Measurements from ENCODE around the gene GEN1. TPM values are rescaled to one million over a fixed set of nuclear protein-coding genes. Genes with fewer than 3 reads are reported as not detected.

The GEN1 gene
- total and polyA plus RNA-seq, 10 of the 15 experiments (the other 5 are each of a cell fraction or from before 2014, with no cell fraction given) = 6.0 to 49.6 (median 36.0) TPM

DNA sequence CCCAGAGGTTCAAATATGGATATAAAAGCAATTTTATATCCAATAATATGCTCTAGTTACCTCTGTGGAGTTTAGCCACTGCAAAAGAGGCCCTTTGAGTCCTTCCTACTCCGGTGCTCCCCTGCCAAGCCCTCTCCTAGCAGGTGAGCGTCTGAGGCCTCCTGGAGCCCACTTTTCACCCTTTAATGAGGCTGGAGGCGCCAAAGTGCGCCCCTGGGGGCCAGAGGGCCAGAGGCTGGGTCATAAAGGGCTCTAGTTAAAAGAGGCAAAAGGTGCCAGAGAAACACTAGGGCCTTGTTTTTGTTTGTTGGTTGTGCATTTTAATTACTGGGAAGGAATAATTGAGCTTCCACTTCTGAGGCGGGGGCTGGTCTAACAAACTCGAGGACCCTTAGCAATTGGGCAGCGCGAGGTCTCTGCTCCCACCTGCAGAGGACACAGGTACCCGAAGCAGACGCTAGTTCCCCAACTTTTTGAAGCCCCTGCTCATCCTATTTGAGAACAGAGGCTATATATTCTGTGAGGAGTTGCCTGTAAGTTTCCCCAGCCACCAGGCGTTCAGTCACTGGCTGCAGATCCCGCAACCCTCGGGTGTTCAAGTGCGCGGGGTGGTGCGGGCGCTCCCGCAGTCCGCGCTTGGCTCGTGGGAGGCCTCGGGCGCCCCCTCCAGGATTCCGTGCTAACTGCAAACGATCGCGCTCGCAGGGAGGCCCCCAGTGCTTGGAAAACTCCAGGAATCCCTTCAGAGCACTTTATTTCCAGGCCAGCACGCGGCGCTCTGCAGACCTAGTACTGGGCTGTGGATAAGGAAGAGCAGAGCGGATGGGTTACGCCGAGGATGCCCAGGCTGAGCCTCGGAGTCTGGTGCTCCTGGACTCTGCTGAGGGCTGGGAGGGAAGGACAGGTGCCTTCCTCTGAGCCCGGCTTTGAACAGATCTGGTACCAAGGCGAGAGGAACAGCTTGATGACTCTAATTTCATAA is 76.4 kb downstream of the GEN1 start (continued):
- TF ChIP-seq TCF3 (IDR thresholded peaks at IDR 0.05; ENCODE audit: borderline replicate concordance, insufficient read depth, low read depth, low read length) (no peak), EED (IDR thresholded peaks at IDR 0.05; ENCODE audit: low read depth) (0 out of 2 replicates have a peak, but pooled peaks have one; percentile 37), YY1 (IDR thresholded peaks at IDR 0.05; ENCODE audit: low read depth, low read length) (peak; percentile 64)
- TF ChIP-seq, protein P1, sequence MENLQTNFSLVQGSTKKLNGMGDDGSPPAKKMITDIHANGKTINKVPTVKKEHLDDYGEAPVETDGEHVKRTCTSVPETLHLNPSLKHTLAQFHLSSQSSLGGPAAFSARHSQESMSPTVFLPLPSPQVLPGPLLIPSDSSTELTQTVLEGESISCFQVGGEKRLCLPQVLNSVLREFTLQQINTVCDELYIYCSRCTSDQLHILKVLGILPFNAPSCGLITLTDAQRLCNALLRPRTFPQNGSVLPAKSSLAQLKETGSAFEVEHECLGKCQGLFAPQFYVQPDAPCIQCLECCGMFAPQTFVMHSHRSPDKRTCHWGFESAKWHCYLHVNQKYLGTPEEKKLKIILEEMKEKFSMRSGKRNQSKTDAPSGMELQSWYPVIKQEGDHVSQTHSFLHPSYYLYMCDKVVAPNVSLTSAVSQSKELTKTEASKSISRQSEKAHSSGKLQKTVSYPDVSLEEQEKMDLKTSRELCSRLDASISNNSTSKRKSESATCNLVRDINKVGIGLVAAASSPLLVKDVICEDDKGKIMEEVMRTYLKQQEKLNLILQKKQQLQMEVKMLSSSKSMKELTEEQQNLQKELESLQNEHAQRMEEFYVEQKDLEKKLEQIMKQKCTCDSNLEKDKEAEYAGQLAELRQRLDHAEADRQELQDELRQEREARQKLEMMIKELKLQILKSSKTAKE (IDR thresholded peaks at IDR 0.05; ENCODE audit: low read depth, poor library complexity, severe bottlenecking) = no peak

DNA sequence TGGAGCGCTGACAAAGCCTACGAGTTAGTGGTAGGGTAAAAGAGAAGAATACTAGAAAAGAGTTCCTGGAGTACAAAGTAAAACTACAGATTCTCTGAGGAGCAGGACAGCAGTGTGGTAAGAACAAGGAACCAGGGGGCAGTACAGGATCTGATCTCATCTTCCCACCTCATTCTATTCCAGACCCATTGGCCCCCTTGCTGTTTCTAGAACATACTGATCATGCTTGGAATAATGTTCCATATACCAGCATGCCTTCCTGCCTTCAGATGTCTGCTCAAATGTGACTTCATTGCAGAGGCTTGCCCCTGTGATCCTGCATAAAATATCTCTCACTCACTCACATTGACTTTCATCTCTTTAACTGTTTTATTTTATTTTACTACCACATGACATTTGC is 81.6 kb downstream of the GEN1 start:
- Histone ChIP-seq H3K4me3 (no peak overlapping the region), H3K79me2 (ENCODE audit: control insufficient read depth, insufficient read depth, low read length) (no peaks in the 10 kb centered on the region), H4K20me1 (ENCODE audit: control insufficient read depth, insufficient read depth) (no peaks in the 10 kb centered on the region), H3K27ac (ENCODE audit: control insufficient read depth, insufficient read depth) (no peak overlapping the region), H2AFZ (ENCODE audit: control insufficient read depth, low read depth, low read length) (no peak overlapping the region), H3K36me3 (ENCODE audit: control insufficient read depth in 2 of 2, insufficient read depth in 2 of 2, low read length in 1 of 2) (no peaks in the 10 kb centered on the region), H3K27me3 (replicated peaks in 1 of 2; ENCODE audit: control insufficient read depth in 2 of 2, insufficient read depth in 2 of 2, low read length in 1 of 2) (no peaks in the 10 kb centered on the region), H3K9ac (ENCODE audit: control insufficient read depth, insufficient read depth, low read length) (no peak overlapping the region), H3K9me3 (replicated peaks; ENCODE audit: control insufficient read depth, insufficient read depth, low read length) (no peaks in the 10 kb centered on the region), H3K4me2 (ENCODE audit: control insufficient read depth, insufficient read depth) (no peak overlapping the region), H3K4me1 (ENCODE audit: control insufficient read depth, insufficient read depth, low read length) (no peaks in the 10 kb centered on the region)
- no peak for ATAC-seq
- SMC1A ChIA-PET (ENCODE audit: uncharacterized antibody, unreplicated experiment) = interaction anchor here (1.1 kb wide), 1 partner anchor 115 kb away, joined by 5 read pairs; no protein-coding TSS in a partner anchor
- intact Hi-C loops (cut with micrococcal nuclease; ENCODE audit: unreplicated experiment) = no loop called here
- 8% methylated on average over 2 of the region's 2 CpGs for whole genome bisulfite sequencing (ENCODE audit: insufficient coverage, insufficient replicate concordance, low lambda C conversion rate, missing lambda C conversion rate)
- FAIRE-seq = no peak
- DNase-seq (ENCODE audit: low read depth, low spot score) = no peak
- in situ Hi-C loops (cut with MboI) = no loop called here
- BruUV-seq (replicated peaks) = no TSS peak
- TF ChIP-seq CHD1 (IDR thresholded peaks at IDR 0.05; ENCODE audit: low read depth, low read length) = no peak
- TF ChIP-seq, protein P2, sequence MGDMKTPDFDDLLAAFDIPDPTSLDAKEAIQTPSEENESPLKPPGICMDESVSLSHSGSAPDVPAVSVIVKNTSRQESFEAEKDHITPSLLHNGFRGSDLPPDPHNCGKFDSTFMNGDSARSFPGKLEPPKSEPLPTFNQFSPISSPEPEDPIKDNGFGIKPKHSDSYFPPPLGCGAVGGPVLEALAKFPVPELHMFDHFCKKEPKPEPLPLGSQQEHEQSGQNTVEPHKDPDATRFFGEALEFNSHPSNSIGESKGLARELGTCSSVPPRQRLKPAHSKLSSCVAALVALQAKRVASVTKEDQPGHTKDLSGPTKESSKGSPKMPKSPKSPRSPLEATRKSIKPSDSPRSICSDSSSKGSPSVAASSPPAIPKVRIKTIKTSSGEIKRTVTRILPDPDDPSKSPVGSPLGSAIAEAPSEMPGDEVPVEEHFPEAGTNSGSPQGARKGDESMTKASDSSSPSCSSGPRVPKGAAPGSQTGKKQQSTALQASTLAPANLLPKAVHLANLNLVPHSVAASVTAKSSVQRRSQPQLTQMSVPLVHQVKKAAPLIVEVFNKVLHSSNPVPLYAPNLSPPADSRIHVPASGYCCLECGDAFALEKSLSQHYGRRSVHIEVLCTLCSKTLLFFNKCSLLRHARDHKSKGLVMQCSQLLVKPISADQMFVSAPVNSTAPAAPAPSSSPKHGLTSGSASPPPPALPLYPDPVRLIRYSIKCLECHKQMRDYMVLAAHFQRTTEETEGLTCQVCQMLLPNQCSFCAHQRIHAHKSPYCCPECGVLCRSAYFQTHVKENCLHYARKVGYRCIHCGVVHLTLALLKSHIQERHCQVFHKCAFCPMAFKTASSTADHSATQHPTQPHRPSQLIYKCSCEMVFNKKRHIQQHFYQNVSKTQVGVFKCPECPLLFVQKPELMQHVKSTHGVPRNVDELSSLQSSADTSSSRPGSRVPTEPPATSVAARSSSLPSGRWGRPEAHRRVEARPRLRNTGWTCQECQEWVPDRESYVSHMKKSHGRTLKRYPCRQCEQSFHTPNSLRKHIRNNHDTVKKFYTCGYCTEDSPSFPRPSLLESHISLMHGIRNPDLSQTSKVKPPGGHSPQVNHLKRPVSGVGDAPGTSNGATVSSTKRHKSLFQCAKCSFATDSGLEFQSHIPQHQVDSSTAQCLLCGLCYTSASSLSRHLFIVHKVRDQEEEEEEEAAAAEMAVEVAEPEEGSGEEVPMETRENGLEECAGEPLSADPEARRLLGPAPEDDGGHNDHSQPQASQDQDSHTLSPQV (IDR thresholded peaks at IDR 0.05) = no peak
- TF ChIP-seq SREBF2 (IDR thresholded peaks at IDR 0.05; ENCODE audit: low read length) = no peak
- no peak for TF ChIP-seq SP1 (IDR thresholded peaks at IDR 0.05; ENCODE audit: low read depth, low read length)
- TF ChIP-seq MYC (IDR thresholded peaks at IDR 0.05; ENCODE audit: insufficient read depth, insufficient read length, insufficient replicate concordance, low read length, severe bottlenecking) = no peak
- no peak for TF ChIP-seq NBN (IDR thresholded peaks at IDR 0.05)
- no peak for TF ChIP-seq DPF2 (IDR thresholded peaks at IDR 0.05)
- RAD21 ChIA-PET (ENCODE audit: unreplicated experiment) = no interaction called here
- CTCF ChIA-PET = interaction anchor here (1.0 kb wide), 3 partner anchors 10 to 116 kb away, joined by 4 to 5 read pairs (median 5); no protein-coding TSS in a partner anchor
- POLR2A ChIA-PET = no interaction called here
